ENCODE measurements around the gene NAPA.

Gene NAPA

GRCh38 chr19:47514869-47515588 is at the start of gene NAPA:
TSS of gene NAPA (minus strand) at chr19:47515063. CDS start at chr19:47514940, 123 bp downstream.
- DNase-seq, result peak; percentile 97 to 100 (median 100)

GRCh38 chr19:47564081-47564480 is 49.2 kb upstream of the NAPA start:
- DNase-seq, result no peak

GRCh38 chr19:47561440-47562057 is 46.7 kb upstream of the NAPA start:
- DNase-seq, result no peak

GRCh38 chr19:47560999-47561398 is 46.1 kb upstream of the NAPA start:
- no peak for DNase-seq

GRCh38 chr19:47550129-47550528 is 35.3 kb upstream of the NAPA start:
- no peak for DNase-seq

GRCh38 chr19:47549261-47549862 is 34.5 kb upstream of the NAPA start:
- DNase-seq, result no peak

GRCh38 chr19:47547199-47547598 is 32.3 kb upstream of the NAPA start:
- no peak for DNase-seq

GRCh38 chr19:47545061-47545948 is 30.4 kb upstream of the NAPA start:
- no peak for DNase-seq

GRCh38 chr19:47544476-47544875 is 29.6 kb upstream of the NAPA start:
- no peak for DNase-seq

- DNase-seq, result no peak
These were observed 29.2 kb upstream of the NAPA start for GRCh38 chr19:47544075-47544474.

GRCh38 chr19:47542030-47542475 is 27.2 kb upstream of the NAPA start:
- DNase-seq, result no peak

- no peak for DNase-seq
These were observed 26.7 kb upstream of the NAPA start for GRCh38 chr19:47541518-47541917.

- no peak for DNase-seq
These were observed 25.9 kb upstream of the NAPA start for GRCh38 chr19:47540748-47541147.

GRCh38 chr19:47539747-47540311 is 25.0 kb upstream of the NAPA start:
- DNase-seq, result no peak

GRCh38 chr19:47538812-47539211 is 23.9 kb upstream of the NAPA start:
- DNase-seq, result no peak

GRCh38 chr19:47537493-47537892 is 22.6 kb upstream of the NAPA start:
- DNase-seq, result no peak

- no peak for DNase-seq
These were observed 19.8 kb upstream of the NAPA start for GRCh38 chr19:47534628-47535027.

GRCh38 chr19:47531640-47532387 is 17.0 kb upstream of the NAPA start:
- no peak for DNase-seq

- DNase-seq, result no peak
These were observed 14.3 kb upstream of the NAPA start for GRCh38 chr19:47529018-47529742.

GRCh38 chr19:47526798-47527197 is 11.9 kb upstream of the NAPA start:
- no peak for DNase-seq

Data from hypothalamus (tissue), 51 donors.